ENCODE results near the gene TCF7L1.
A peak's percentile ranks its signal among the peaks of the same experiment; 100 is the strongest.
"Not testable (repeated sequence)": the region's sequence is repeated elsewhere in the genome, so short reads cannot be mapped to it uniquely, and the experiment has no call there.

TCF7L1 gene

GRCh38 chr2:85291425-85292023 is 158.3 kb downstream of the TCF7L1 start:
- peak; percentile 62 to 63 for ATAC-seq

GRCh38 chr2:85302121-85302520 is 168.9 kb downstream of the TCF7L1 start:
- no peak for ATAC-seq

GRCh38 chr2:85303780-85304531 is 170.8 kb downstream of the TCF7L1 start:
- ATAC-seq, result no peak

GRCh38 chr2:85307527-85307897 is 174.3 kb downstream of the TCF7L1 start:
- no peak for ATAC-seq

GRCh38 chr2:85308201-85308600 is 175.0 kb downstream of the TCF7L1 start:
- no peak for ATAC-seq

- ATAC-seq, result peak; percentile 34 to 42
These were observed 175.8 kb downstream of the TCF7L1 start for GRCh38 chr2:85308896-85309555.

GRCh38 chr2:85309699-85310321 is 176.6 kb downstream of the TCF7L1 start:
- ATAC-seq, result peak in 1 of 2 donors; percentile 42

GRCh38 chr2:85310330-85310729 is 177.1 kb downstream of the TCF7L1 start:
- ATAC-seq, result no peak

GRCh38 chr2:85312404-85312803 is 179.2 kb downstream of the TCF7L1 start:
- ATAC-seq, result no peak

GRCh38 chr2:85314884-85315242 is 181.7 kb downstream of the TCF7L1 start:
- no peak for ATAC-seq

- ATAC-seq, result not testable (repeated sequence)
These were observed 182.7 kb downstream of the TCF7L1 start for GRCh38 chr2:85315921-85316320.

- peak; percentile 94 to 95 for ATAC-seq
These were observed 185.3 kb downstream of the TCF7L1 start for GRCh38 chr2:85318222-85319074.

GRCh38 chr2:85319796-85320195 is 186.6 kb downstream of the TCF7L1 start:
- ATAC-seq, result no peak

- ATAC-seq, result no peak
These were observed 190.3 kb downstream of the TCF7L1 start for GRCh38 chr2:85323351-85323987.

GRCh38 chr2:85323988-85324367 is 190.8 kb downstream of the TCF7L1 start:
- ATAC-seq, result not testable (repeated sequence)

GRCh38 chr2:85324639-85325465 is 191.7 kb downstream of the TCF7L1 start:
- no peak for ATAC-seq

GRCh38 chr2:85325466-85325811 is 192.2 kb downstream of the TCF7L1 start:
- ATAC-seq, result no peak

- peak; percentile 10 to 17 for ATAC-seq
These were observed 193.4 kb downstream of the TCF7L1 start for GRCh38 chr2:85326406-85327159.

- peak; percentile 15 to 39 for ATAC-seq
These were observed 194.1 kb downstream of the TCF7L1 start for GRCh38 chr2:85327160-85327821.
